NT2/D1 (cell line): ENCODE measurements around the gene PRXL2A.

ENCODE experiments used
- YY1 ChIP-seq: IDR thresholded peaks from 2 replicates; pipeline ENCODE4 v1.6.1; 2011; ENCODE audit not compliant: insufficient read length, insufficient read depth
- ZNF274 ChIP-seq: IDR thresholded peaks from 2 replicates; pipeline ENCODE4 v1.6.1; 2011; ENCODE audit warnings: mild to moderate bottlenecking, low read depth, low read length

DNA sequence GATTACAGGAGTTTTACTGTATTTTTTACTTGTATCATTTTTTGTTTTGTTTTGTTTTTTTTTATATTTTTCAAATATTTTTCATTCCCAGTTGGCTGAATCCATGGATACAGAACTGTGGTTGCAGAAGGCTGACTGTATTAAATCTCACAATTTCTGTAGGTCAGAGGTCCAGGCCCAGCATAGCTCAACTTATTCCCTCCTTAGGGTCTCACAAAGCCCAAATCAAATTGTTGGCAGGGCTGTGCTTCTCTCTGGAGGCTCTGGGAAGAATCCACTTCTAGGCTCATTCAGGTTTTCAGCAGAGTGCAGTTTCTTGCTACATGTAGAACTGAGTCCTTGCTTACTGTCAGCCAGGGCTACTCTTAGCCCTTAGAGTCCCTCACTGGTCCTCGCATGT lies 68.3 kb downstream of the PRXL2A start:
- TF ChIP-seq ZNF274 (no peak), YY1 (no peak)
